ENCODE measurements around the gene ODAD3.
"Not testable (repeated sequence)": the region's sequence is repeated elsewhere in the genome, so short reads cannot be mapped to it uniquely, and the experiment has no call there.

ODAD3 gene

GRCh38 chr19:11458912-11459311 lies 24.0 kb upstream of the ODAD3 start:
- DNase-seq: not testable (repeated sequence)

- no peak for DNase-seq
These were observed 23.4 kb upstream of the ODAD3 start for GRCh38 chr19:11458236-11458900.

GRCh38 chr19:11457831-11458230 lies 22.9 kb upstream of the ODAD3 start:
- no peak for DNase-seq

GRCh38 chr19:11457115-11457514 lies 22.2 kb upstream of the ODAD3 start:
- DNase-seq: no peak

GRCh38 chr19:11456659-11457058 lies 21.7 kb upstream of the ODAD3 start:
- no peak for DNase-seq

- not testable (repeated sequence) for DNase-seq
These were observed 20.3 kb upstream of the ODAD3 start for GRCh38 chr19:11455233-11455554.

DNA sequence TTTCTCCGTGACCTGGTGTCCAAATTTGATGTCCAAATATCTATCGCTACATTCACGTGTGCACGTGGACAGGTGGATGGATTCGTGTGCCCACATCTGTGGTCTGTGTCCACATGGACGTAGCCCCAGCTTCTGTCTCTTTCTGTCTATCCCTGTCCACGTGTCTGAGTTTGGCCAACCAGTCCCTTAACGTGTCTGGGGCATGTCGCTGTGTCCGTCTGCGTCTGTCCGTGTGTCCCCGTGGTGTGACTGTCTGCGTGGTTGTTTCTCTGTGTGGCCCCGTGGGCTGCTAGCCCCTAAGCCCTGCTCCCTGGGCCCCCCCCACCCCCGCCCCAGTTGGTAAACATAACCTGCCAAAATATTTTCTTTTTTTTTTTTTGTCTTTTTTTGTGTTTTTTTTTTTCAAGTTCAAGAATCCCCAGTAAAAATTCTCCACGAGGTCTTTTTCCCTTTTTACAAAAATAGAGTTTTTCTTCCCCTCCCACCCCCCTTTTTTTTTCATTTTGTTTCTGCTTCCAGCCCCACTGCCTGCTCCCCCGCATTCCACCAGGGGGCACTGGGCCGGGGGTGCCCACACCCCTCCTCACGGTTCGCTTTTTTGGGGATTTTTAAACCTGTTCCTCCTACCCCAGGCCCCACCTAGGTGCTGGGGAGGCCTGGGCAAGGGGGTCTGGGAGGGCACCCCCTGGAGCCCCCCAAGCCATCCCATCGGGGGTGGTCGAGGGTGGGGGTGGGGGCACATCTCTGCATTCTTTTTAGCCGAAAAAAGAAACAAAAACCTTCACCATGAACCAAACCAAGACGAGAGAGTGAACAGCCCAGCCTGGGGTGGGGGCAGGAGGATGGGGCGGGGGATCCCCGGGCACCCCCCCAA lies 18.8 kb upstream of the ODAD3 start:
- DNase-seq: no peak

DNA sequence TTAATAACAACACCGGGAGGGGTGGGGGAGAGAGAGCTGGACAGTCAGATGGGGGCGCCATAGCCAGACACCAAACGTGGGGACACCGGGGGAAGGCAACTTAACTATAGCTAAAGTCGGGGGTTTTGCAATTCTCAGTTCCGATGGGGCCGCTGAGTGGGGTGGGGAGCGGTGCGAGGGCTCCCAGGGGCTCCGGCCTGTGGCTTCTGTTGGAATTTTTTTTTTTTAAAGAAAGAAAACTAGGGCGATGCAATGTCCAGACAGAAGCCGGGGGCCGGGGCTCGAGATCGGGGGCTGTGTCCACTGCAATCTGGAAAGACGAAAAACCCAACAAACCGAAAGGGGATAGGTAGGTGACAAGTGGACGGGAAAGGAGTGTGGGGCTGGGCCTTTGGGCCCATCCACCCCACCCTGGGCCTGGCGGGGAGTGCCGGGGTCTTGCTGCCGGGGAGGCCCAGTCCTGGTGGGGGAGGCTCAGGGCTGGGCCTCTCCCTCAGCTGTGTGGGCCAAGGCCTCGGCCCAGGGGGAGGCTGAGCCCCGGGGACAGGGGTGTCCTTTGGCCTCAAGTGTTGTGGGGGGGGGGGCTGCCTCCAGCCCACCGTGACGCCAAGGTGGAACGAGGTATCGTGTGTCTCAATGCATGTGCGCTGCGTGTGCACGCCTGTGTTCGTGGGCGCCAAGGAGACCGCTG lies 17.8 kb upstream of the ODAD3 start:
- DNase-seq: no peak

- DNase-seq: no peak
These were observed 17.1 kb upstream of the ODAD3 start for GRCh38 chr19:11451871-11452619.

- DNase-seq: no peak
These were observed 16.5 kb upstream of the ODAD3 start for GRCh38 chr19:11451327-11451870.

GRCh38 chr19:11450570-11451326 lies 15.8 kb upstream of the ODAD3 start:
- no peak for DNase-seq

GRCh38 chr19:11448923-11449554 lies 14.1 kb upstream of the ODAD3 start:
- no peak for DNase-seq

DNA sequence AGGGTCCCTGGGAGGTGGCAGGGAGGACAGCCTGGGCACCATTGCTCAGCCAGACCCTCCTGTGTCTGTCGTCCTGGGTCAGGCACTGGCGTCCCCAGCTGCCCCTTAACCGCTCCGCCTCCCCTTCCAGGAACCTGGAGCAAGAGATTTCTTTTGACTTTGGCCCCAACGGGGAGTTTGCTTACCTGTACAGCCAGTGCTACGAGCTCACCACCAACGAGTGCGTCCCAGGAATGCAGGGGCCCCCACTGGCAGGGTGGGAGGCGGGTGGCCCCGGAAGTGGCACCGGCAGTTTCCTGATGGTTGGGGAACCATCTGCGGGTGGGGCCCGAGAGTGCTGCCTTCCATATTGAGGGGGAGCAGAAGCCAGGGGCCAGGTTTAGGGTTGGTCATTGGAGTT lies 13.5 kb upstream of the ODAD3 start:
- no peak for DNase-seq

DNA sequence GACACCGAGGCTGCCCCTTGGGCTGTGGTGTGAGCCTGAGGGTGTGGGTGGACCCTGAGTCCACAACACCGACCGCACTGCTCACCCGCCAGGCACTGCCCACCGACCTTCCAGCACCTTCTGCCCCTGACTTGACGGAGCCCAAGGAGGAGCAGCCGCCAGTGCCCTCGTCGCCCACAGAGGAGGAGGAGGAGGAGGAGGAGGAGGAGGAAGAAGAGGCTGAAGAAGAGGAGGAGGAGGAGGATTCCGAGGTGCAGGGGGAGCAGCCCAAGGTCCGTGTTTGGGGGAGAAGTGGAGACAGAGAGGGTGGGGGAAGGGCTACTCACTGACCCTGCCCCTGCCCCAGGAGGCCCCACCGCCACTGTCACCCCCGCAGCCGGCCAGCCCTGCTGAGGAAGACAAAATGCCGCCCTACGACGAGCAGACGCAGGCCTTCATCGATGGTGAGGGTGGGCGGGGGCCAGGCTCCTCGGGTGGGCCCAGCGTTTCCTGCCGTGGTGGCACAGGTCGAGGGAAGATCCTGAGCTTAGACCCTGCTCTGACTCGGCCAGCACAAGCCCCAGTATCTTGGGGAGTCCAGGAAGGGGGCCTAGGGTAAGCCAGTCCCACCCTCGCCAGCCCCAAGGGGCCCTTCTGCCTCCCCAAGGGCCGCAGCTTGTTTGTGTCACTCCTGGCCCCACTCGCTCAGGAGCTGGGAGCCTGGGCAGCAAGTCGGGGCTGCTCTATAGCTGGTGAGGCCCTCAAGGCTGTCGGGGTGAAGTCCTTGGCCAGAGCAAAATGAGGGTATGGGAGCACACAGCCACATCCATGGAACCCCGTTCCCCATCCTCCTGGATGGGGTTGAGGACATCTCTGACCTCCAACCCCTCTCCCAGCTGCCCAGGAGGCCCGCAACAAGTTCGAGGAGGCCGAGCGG lies 12.7 kb upstream of the ODAD3 start:
- no peak for DNase-seq

DNA sequence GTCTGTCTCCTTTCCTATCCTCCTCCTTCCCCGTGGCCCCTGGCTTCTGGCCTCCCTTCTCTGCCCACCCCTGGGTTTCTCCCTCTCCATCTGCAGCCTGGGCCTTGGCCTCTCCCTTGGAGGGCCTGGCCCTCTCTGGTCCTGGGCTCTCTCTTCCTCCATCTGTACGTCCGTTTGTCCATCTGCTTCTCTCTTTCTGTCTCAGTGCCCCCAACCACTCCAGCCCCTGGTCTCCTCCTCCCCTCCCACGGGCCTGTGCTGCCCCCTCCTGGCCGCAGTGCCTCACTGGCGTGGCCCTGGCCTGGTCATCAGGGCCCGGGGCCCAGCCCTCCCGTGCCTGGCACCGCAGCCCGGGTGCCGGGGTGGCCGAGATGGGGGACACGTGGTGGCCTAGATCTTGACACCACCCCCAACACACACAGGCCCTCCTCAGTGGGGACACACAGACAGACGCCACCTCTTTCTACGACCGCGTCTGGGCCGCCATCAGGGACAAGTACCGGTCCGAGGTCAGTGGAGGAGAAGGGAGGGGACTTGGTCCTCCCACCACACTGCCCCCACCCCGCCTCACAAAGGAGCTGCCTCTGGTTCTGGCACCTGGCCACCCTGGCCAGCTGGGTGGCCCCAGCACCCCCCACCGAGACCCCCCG lies 11.9 kb upstream of the ODAD3 start:
- no peak for DNase-seq

DNA sequence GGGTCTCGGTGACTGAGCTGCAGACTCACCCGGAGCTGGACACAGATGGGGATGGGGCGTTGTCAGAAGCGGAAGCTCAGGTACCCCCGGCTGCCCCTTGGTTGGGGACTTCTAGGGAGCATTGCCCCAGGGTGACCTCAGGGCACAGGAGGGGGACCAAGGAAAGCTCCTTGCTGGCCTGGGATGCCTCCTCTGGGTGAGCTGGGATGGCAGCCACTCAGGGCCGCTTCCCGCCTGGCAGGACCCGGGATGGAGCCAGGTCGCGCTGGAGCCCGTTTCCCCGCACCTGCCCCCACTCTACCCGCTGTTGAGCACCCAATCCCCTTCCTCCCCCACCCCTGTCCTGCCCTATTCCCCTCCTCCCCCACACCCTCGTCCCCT lies 11.3 kb upstream of the ODAD3 start:
- no peak for DNase-seq

DNA sequence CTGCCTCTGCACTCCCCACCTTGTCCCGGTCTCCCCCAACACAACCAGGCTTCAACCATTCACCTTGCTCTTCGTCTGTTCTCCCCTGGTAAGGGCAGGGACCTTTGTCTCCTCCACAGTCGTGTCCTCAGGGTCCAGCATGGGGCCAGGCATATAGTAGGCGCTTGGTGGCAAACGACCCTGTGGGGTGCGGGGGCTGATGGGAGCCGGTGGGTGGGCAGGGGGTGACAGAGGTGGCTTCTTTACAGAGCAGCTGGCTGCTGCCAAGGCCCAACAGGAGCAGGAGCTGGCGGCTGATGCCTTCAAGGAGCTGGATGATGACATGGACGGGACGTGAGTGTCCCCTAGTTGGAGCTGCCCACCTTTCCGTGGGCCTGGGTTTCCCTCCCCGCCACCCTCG lies 10.2 kb upstream of the ODAD3 start:
- DNase-seq: no peak

GRCh38 chr19:11444059-11444458 lies 9.1 kb upstream of the ODAD3 start:
- DNase-seq: no peak

GRCh38 chr19:11437955-11438354 lies 3.0 kb upstream of the ODAD3 start:
- no peak for DNase-seq

DNA sequence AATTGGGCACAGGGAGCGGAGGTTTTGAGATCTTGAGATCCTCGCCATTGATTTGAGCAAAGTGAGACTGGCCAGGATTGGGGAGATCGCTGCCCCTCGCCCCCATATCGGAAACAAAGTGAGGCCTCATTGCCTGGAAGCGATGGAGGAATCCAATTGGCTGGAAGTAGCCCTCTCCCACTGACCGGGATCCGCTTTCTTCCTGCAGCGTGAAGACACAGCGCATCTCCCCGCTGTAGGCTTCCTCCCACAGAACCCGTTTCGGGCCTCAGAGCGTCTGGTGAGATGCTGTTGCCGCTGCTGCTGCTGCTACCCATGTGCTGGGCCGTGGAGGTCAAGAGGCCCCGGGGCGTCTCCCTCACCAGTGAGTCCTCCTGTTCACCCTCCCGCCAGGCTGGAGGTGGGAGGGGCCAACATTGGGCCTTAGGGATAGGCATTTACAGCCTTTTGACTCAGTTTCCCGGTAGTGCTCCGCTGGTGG lies 952 bp upstream of the ODAD3 start:
- no peak for DNase-seq
